ENCODE measurements around the gene LRRC52. TPM values are rescaled to one million over a fixed set of nuclear protein-coding genes. Genes with fewer than 3 reads are reported as not detected.
A peak's percentile ranks its signal among the peaks of the same experiment; 100 is the strongest.

LRRC52 gene
- total and polyA plus RNA-seq, 2 of the 8 experiments (the other 6 are each of a cell fraction or from before 2014, with no cell fraction given): 0.05 TPM; not detected in 1

GRCh38 chr1:165597883-165598675 is 54.3 kb downstream of the LRRC52 start (continued):
- TF ChIP-seq KDM4A (IDR thresholded peaks at IDR 0.05; ENCODE audit: low read depth, low read length, severe bottlenecking) (peak; percentile 37), EGR1 (IDR thresholded peaks at IDR 0.05; ENCODE audit: borderline replicate concordance, low read depth, low read length) (peak; percentile 97), GABPA (IDR thresholded peaks at IDR 0.05; ENCODE audit: borderline replicate concordance, insufficient read depth, low read length) (no peak), ASH2L (IDR thresholded peaks at IDR 0.05; ENCODE audit: low read length) (peak; percentile 74), CHD2 (IDR thresholded peaks at IDR 0.05; ENCODE audit: low read length) (no peak; the same call in 1 of the 2 replicates), CEBPB (IDR thresholded peaks at IDR 0.05; ENCODE audit: low read depth, low read length) (no peak), JUND (IDR thresholded peaks at IDR 0.05; ENCODE audit: low read length) (no peak), KDM1A (IDR thresholded peaks at IDR 0.05; ENCODE audit: borderline replicate concordance, low read length) (no peak), EP300 (IDR thresholded peaks at IDR 0.05; ENCODE audit: borderline replicate concordance in 1 of 2, low read depth in 2 of 2, low read length in 2 of 2) (no peak), POLR2AphosphoS5 (IDR thresholded peaks at IDR 0.05; ENCODE audit: low read depth, low read length) (no peak), SIX5 (IDR thresholded peaks at IDR 0.05; ENCODE audit: low read depth, low read length) (no peak), MAFK (IDR thresholded peaks at IDR 0.05; ENCODE audit: low read depth, low read length) (no peak), SAP30 (IDR thresholded peaks at IDR 0.05; ENCODE audit: insufficient read depth, insufficient replicate concordance, low read length) (no peak), FOSL1 (IDR thresholded peaks at IDR 0.05; ENCODE audit: insufficient read depth, low read depth, low read length) (no peak), POLR2A (IDR thresholded peaks at IDR 0.05; ENCODE audit: control extremely low read depth in 1 of 2, low read depth in 2 of 2, low read length in 2 of 2) (peak in 1 of 2 experiments; percentile 40; a peak in 1 of 3 replicates), TCF12 (IDR thresholded peaks at IDR 0.05; ENCODE audit: low read depth, low read length) (no peak), HDAC2 (IDR thresholded peaks at IDR 0.05; ENCODE audit: borderline replicate concordance in 1 of 2, low read depth in 2 of 2, low read length in 2 of 2) (0 out of 4 replicates have a peak, but pooled peaks of 1 of the 2 experiments have one; percentile 65), SP4 (IDR thresholded peaks at IDR 0.05; ENCODE audit: low read length) (no peak)
- TF ChIP-seq, protein P1, sequence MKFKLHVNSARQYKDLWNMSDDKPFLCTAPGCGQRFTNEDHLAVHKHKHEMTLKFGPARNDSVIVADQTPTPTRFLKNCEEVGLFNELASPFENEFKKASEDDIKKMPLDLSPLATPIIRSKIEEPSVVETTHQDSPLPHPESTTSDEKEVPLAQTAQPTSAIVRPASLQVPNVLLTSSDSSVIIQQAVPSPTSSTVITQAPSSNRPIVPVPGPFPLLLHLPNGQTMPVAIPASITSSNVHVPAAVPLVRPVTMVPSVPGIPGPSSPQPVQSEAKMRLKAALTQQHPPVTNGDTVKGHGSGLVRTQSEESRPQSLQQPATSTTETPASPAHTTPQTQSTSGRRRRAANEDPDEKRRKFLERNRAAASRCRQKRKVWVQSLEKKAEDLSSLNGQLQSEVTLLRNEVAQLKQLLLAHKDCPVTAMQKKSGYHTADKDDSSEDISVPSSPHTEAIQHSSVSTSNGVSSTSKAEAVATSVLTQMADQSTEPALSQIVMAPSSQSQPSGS (IDR thresholded peaks at IDR 0.05; ENCODE audit: low read length): no peak
- TF ChIP-seq, protein P2, sequence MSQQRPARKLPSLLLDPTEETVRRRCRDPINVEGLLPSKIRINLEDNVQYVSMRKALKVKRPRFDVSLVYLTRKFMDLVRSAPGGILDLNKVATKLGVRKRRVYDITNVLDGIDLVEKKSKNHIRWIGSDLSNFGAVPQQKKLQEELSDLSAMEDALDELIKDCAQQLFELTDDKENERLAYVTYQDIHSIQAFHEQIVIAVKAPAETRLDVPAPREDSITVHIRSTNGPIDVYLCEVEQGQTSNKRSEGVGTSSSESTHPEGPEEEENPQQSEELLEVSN (IDR thresholded peaks at IDR 0.05): peak; percentile 48; the same call in 1 of the 2 replicates
- TF ChIP-seq, protein P3, sequence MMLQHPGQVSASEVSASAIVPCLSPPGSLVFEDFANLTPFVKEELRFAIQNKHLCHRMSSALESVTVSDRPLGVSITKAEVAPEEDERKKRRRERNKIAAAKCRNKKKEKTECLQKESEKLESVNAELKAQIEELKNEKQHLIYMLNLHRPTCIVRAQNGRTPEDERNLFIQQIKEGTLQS (IDR thresholded peaks at IDR 0.05; ENCODE audit: insufficient read depth, low read depth, low read length): no peak
